ENCODE data around the gene PIGC.

DNA sequence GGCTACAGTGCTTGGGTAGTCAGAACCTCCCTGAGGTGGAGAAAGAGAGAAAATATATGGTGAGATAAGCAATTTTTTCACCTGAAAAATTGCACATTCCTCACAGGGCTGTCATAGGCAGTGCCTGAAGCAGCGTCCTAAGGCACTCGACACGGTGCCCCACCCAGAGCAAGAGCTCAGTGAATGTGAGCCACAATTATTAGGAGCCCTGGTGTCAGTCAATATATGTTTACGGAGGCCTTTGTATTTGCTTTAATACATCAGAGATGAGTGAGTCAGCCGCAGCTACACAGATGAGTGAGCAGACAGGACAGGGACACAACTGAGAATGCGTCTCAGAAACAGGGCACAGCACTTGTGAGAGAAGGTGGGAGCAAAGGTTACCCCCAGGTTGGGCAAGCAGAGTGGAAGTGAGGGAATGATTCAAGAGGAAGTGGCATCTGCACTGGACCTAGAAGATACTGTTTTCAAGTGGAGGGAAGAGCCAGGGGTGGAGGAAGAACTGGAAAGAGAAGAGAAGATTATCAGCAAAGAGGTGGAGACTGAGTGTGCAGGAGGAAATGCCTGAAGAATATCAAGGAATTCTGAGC is 5.2 kb upstream of the PIGC start:
- TF ChIP-seq, protein P1, sequence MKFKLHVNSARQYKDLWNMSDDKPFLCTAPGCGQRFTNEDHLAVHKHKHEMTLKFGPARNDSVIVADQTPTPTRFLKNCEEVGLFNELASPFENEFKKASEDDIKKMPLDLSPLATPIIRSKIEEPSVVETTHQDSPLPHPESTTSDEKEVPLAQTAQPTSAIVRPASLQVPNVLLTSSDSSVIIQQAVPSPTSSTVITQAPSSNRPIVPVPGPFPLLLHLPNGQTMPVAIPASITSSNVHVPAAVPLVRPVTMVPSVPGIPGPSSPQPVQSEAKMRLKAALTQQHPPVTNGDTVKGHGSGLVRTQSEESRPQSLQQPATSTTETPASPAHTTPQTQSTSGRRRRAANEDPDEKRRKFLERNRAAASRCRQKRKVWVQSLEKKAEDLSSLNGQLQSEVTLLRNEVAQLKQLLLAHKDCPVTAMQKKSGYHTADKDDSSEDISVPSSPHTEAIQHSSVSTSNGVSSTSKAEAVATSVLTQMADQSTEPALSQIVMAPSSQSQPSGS (IDR thresholded peaks at IDR 0.05; ENCODE audit: low read length): no peak
- TF ChIP-seq ZNF384 (IDR thresholded peaks at IDR 0.05; ENCODE audit: borderline replicate concordance, low read depth, low read length) (no peak), POLR2A (IDR thresholded peaks at IDR 0.05; ENCODE audit: low read depth, low read length) (no peak), RB1 (IDR thresholded peaks at IDR 0.05; ENCODE audit: borderline replicate concordance) (no peak), CREB1 (IDR thresholded peaks at IDR 0.05; ENCODE audit: low read depth) (no peak), SMC3 (IDR thresholded peaks at IDR 0.05; ENCODE audit: borderline replicate concordance, low read length) (no peak), GATAD2B (conservative IDR thresholded peaks at IDR 0.05; ENCODE audit: low read depth) (no peak), RFX5 (IDR thresholded peaks at IDR 0.05; ENCODE audit: low read depth, low read length) (no peak), KDM1A (IDR thresholded peaks at IDR 0.05; ENCODE audit: borderline replicate concordance) (no peak)
- TF ChIP-seq, protein P2, sequence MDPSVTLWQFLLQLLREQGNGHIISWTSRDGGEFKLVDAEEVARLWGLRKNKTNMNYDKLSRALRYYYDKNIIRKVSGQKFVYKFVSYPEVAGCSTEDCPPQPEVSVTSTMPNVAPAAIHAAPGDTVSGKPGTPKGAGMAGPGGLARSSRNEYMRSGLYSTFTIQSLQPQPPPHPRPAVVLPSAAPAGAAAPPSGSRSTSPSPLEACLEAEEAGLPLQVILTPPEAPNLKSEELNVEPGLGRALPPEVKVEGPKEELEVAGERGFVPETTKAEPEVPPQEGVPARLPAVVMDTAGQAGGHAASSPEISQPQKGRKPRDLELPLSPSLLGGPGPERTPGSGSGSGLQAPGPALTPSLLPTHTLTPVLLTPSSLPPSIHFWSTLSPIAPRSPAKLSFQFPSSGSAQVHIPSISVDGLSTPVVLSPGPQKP (IDR thresholded peaks at IDR 0.05; ENCODE audit: low read depth, low read length): no peak
- TF ChIP-seq, protein P3, sequence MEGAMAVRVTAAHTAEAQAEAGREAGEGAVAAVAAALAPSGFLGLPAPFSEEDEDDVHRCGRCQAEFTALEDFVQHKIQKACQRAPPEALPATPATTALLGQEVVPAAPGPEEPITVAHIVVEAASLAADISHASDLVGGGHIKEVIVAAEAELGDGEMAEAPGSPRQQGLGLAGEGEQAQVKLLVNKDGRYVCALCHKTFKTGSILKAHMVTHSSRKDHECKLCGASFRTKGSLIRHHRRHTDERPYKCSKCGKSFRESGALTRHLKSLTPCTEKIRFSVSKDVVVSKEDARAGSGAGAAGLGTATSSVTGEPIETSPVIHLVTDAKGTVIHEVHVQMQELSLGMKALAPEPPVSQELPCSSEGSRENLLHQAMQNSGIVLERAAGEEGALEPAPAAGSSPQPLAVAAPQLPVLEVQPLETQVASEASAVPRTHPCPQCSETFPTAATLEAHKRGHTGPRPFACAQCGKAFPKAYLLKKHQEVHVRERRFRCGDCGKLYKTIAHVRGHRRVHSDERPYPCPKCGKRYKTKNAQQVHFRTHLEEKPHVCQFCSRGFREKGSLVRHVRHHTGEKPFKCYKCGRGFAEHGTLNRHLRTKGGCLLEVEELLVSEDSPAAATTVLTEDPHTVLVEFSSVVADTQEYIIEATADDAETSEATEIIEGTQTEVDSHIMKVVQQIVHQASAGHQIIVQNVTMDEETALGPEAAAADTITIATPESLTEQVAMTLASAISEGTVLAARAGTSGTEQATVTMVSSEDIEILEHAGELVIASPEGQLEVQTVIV (IDR thresholded peaks at IDR 0.05; ENCODE audit: borderline replicate concordance, partially characterized antibody): no peak
- TF ChIP-seq, protein P4, sequence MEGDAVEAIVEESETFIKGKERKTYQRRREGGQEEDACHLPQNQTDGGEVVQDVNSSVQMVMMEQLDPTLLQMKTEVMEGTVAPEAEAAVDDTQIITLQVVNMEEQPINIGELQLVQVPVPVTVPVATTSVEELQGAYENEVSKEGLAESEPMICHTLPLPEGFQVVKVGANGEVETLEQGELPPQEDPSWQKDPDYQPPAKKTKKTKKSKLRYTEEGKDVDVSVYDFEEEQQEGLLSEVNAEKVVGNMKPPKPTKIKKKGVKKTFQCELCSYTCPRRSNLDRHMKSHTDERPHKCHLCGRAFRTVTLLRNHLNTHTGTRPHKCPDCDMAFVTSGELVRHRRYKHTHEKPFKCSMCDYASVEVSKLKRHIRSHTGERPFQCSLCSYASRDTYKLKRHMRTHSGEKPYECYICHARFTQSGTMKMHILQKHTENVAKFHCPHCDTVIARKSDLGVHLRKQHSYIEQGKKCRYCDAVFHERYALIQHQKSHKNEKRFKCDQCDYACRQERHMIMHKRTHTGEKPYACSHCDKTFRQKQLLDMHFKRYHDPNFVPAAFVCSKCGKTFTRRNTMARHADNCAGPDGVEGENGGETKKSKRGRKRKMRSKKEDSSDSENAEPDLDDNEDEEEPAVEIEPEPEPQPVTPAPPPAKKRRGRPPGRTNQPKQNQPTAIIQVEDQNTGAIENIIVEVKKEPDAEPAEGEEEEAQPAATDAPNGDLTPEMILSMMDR (IDR thresholded peaks at IDR 0.05 in 2 of 3, conservative IDR thresholded peaks at IDR 0.05 in 1 of 3; ENCODE audit: control insufficient read depth in 2 of 3, extremely low read depth in 1 of 3, insufficient read depth in 1 of 3, low read depth in 3 of 3, low read length in 3 of 3): no peak
- TF ChIP-seq, protein P5, sequence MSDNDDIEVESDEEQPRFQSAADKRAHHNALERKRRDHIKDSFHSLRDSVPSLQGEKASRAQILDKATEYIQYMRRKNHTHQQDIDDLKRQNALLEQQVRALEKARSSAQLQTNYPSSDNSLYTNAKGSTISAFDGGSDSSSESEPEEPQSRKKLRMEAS (IDR thresholded peaks at IDR 0.05; ENCODE audit: low read depth, low read length): no peak

Data from GM12878 (cell line).